ENCODE data around the gene PITPNB. TPM values are rescaled to one million over a fixed set of nuclear protein-coding genes. Genes with fewer than 3 reads are reported as not detected.
A peak's percentile ranks its signal among the peaks of the same experiment; 100 is the strongest.

Gene PITPNB
- total RNA-seq, 1 donor from 2014 or later: 148 TPM

DNA sequence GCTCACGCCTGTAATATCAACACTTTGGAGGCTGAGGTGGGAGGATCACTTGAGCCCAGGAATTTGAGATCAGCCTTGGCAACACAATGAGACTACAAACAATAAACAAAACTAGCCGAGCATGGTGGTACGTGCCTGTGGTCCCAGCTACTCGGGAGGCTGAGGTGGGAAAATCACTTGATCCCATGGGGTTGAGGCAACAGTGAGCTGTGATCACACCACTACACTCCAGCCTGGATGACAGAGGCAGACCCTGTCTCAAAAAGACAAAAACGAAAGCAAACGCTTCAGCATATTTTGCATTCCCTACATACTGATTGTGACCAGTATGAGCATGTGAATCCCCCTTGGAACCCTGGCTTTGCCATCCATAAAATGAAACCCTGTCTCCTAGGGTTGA, 83.6 kb downstream of the PITPNB start:
- peaks cover 17% of the 10 kb centered on the region for H3K4me1 Mint-ChIP-seq
- no peak overlapping the region for H3K27ac Mint-ChIP-seq
- H3K9me3 Mint-ChIP-seq: peaks cover 3% of the 10 kb centered on the region
- intact Hi-C loops (cut with micrococcal nuclease): no loop called here
- no peak for DNase-seq
- H3K4me3 Mint-ChIP-seq: no peak overlapping the region
- no peaks in the 10 kb centered on the region for H3K27me3 Mint-ChIP-seq
- H3K36me3 Mint-ChIP-seq (ENCODE audit: low read depth): peaks cover 13% of the 10 kb centered on the region

DNA sequence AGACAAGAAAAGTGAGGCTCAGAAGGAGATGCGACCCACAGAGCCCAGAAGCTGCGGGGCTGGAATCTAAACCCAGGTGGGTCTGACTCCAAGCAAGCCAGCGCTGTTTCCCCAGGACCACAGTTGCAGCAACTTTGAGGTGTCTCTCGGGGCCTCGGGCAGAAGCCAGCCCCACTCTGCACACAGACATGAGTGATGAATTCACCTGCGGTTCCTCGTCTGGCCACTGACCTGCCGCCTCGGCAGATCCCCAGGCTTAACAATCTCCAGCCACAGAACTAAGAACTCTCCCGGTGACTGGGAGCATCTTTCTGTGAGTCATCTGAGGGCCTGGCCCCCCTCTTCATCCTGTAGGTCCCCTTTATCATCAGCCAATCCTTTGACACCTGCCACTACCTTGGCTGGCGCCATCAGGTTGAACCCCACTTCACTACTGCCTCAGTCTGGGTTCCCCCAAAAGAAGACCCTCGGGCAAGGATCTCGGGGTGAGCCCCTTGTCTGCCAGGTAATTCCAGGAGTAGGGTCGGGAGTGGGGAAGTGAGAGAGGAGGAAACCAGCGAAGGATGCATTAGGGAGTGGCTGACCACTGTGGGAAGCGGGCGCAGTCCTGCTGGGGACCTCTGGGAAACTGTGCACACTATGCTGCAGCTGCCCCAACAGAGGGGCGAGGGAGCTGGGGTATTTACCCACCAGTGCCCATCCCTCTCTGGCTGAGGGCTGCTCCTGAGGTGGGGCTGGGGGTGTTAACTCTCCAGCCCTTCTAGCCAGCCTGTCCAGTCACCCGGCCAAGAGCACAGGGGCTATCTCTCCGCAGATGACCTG, 84.5 kb downstream of the PITPNB start:
- Mint-ChIP-seq H3K27ac (no peak overlapping the region), H3K4me1 (peaks cover 17% of the 10 kb centered on the region), H3K27me3 (no peaks in the 10 kb centered on the region), H3K36me3 (ENCODE audit: low read depth) (peaks cover 11% of the 10 kb centered on the region), H3K9me3 (peaks cover 3% of the 10 kb centered on the region), H3K4me3 (no peak overlapping the region)
- intact Hi-C loops (cut with micrococcal nuclease): no loop called here
- no peak for DNase-seq

DNA sequence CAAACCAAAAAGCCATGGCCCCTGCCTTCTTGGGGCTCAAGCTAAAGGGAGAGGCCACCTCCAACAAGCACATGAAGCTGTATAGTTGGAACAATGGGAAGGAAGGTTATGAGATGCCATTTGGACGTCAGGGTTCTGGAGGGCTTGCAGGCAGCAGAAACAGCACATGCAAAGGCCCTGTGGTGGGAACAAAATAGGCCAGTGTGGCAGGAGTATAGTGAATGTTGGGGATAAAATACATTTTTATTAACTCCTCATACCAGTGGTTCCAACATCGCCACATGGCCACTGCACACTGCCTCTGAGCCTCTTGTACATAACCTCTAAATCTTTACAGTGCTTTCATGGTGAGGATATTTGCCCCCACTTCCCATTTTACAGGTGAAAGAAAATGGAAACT, 85.3 kb downstream of the PITPNB start:
- Mint-ChIP-seq H3K4me3 (no peak overlapping the region), H3K4me1 (peaks cover 17% of the 10 kb centered on the region), H3K27ac (no peak overlapping the region), H3K27me3 (no peaks in the 10 kb centered on the region), H3K36me3 (ENCODE audit: low read depth) (peaks cover 10% of the 10 kb centered on the region), H3K9me3 (peaks cover 3% of the 10 kb centered on the region)
- DNase-seq: no peak
- intact Hi-C loops (cut with micrococcal nuclease): no loop called here

- Mint-ChIP-seq H3K9me3 (peaks cover 2% of the 10 kb centered on the region), H3K36me3 (ENCODE audit: low read depth) (peaks cover 5% of the 10 kb centered on the region), H3K27ac (no peak overlapping the region), H3K4me1 (peaks cover 17% of the 10 kb centered on the region), H3K27me3 (no peaks in the 10 kb centered on the region), H3K4me3 (peak overlapping the region; percentile 37)
- no peak for DNase-seq
- intact Hi-C loops (cut with micrococcal nuclease): no loop called here
Measured at GRCh38 chr22:27832606-27833005, 86.5 kb downstream of the PITPNB start.

DNA sequence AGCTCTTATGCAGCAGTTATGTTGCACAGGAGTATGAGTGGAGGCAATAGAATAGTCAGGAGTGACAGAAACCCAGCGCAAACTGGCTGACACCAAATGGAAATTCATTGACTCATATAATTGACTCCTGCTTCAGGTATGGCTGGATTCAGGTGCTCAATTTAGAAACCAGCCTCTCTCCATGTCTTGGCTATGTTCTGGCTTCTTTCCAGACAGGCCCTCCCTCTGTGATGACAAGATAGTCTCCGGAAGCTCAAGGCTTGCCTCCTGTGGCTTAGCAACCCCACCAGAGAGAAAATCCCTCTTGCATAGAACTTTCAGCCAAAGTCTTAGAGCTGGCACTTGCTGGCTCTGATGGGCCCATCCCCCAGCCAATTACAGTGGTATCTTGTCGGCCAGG, 89.4 kb downstream of the PITPNB start:
- Mint-ChIP-seq H3K9me3 (no peaks in the 10 kb centered on the region), H3K36me3 (ENCODE audit: low read depth) (no peaks in the 10 kb centered on the region), H3K4me1 (peaks cover 17% of the 10 kb centered on the region), H3K27ac (no peak overlapping the region), H3K27me3 (no peaks in the 10 kb centered on the region), H3K4me3 (no peak overlapping the region)
- intact Hi-C loops (cut with micrococcal nuclease): no loop called here
- no peak for DNase-seq

DNA sequence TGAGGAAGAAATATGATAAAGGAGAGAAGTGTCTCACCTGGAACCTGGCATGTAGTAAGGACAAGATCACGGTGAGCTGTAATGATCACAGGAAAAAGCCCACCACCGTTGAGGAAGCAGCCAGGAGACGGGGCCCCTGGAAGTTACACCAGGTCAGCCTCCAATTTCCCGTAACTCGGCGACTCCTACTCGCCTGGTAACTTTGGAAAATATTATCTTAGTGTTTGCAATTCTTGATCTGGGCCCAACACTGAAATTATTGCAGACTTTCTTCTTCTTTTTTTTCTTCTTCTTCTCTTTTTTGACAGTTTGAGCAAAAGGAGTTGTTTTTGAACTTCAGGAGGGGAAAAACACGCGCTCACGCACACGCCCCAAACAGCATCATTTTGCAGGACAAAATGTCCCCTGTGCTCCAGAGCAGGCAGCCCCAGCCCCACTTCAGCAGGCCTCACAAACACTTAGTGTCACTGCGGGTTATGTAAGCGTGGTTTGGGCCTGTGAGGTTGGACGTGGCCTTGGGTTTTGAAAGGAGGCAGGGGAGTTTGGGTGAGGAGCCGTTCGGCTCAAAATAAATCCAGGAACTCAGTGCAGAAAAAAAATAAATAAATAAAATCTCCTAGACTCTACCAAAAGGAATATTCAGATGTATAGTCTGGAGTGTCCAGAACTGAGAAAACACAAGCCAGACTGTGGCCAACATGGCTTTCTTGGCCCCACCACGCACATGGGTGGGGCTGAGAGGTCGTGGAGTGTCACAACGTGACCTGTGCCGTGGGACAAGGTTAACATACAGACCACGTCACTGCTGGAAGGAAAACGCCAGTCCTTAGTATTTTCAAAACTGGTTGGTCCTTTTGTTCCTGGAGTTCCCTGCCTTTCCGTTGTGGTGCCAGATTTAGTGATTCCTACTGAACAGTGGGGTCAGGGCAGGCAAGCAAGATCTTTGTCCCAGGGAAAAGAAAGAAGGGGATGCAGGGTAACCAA, 91.2 kb downstream of the PITPNB start:
- no peak for DNase-seq
- Mint-ChIP-seq H3K4me3 (no peak overlapping the region), H3K27ac (no peak overlapping the region), H3K4me1 (peaks cover 17% of the 10 kb centered on the region), H3K9me3 (no peaks in the 10 kb centered on the region), H3K27me3 (no peaks in the 10 kb centered on the region), H3K36me3 (ENCODE audit: low read depth) (no peaks in the 10 kb centered on the region)
- intact Hi-C loops (cut with micrococcal nuclease): no loop called here

- H3K27ac Mint-ChIP-seq: no peak overlapping the region
- H3K27me3 Mint-ChIP-seq: no peaks in the 10 kb centered on the region
- H3K4me1 Mint-ChIP-seq: no peaks in the 10 kb centered on the region
- no peaks in the 10 kb centered on the region for H3K36me3 Mint-ChIP-seq (ENCODE audit: low read depth)
- peak; percentile 67 for DNase-seq
- H3K4me3 Mint-ChIP-seq: no peak overlapping the region
- no peaks in the 10 kb centered on the region for H3K9me3 Mint-ChIP-seq
- intact Hi-C loops (cut with micrococcal nuclease): no loop called here
Measured at GRCh38 chr22:27825174-27825573, 93.9 kb downstream of the PITPNB start.

DNA sequence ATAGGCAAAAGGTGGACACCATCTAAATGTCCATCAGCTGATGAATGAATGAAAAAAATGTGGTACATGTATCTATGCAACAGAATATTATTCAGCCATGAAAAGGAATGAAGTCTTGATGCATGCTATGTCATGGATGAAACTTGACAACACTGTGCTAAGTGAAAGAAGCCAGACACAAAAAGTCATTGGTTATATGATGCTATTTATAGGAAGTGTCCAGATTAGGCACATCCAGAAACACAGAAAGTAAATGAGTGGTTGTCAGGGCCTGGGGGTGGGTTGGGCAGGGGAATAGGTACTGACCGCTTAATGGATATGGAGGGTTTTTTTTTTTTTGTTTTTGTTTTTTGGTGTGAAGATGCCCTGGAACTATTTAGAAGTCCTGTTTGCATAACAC, 95.8 kb downstream of the PITPNB start:
- intact Hi-C loops (cut with micrococcal nuclease): no loop called here
- no peak overlapping the region for H3K27ac Mint-ChIP-seq
- no peaks in the 10 kb centered on the region for H3K9me3 Mint-ChIP-seq
- H3K4me1 Mint-ChIP-seq: no peaks in the 10 kb centered on the region
- no peak overlapping the region for H3K4me3 Mint-ChIP-seq
- H3K36me3 Mint-ChIP-seq (ENCODE audit: low read depth): no peaks in the 10 kb centered on the region
- H3K27me3 Mint-ChIP-seq: no peaks in the 10 kb centered on the region
- no peak for DNase-seq

DNA sequence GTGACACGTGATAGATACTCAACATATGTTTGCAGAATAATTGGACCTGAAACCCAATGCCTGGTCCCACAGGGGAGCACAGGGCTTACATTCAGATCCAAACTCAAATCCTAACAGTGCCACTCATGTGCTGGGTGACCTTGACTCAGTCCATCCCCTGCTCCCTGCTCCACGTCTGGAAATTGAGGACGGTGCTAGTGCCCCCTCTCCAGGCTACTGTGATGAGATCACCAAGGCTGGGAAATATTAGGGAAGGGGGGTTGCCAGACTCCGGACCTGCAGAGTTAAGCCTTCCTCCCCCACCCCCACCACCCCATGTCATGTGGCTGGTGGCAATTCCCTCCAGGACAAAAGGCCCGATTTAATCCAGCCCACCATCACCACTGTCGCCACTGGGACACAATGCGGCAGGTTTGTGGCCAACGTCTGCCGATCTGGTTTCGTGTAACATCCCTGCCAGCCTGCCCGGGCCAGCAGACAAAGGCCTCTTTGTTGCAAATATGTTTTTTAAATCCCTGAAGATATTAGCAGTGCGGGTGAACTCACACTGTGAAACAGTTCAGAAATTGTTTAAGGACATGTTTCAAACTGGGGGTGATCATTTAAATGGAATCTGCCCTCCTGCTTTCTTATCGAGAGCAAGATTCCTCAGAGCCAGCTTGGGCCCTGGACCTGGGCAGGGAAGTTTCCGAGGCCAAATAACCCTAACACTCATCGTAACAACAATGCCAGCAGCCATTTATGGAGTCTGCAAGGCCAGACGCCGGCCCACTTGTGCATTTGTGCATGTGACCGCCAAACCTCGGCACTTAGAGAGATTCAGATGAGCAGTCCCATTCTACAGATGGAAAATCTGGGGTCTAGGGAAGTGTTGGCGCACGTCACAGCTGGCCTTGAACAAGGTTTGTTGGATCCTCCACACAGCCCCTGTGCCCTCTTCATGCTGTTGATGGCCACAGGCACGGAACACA, 97.9 kb downstream of the PITPNB start:
- Mint-ChIP-seq H3K4me1 (no peaks in the 10 kb centered on the region), H3K27ac (no peak overlapping the region), H3K9me3 (no peaks in the 10 kb centered on the region), H3K27me3 (no peaks in the 10 kb centered on the region), H3K36me3 (ENCODE audit: low read depth) (no peaks in the 10 kb centered on the region), H3K4me3 (no peak overlapping the region)
- intact Hi-C loops (cut with micrococcal nuclease): no loop called here
- no peak for DNase-seq

DNA sequence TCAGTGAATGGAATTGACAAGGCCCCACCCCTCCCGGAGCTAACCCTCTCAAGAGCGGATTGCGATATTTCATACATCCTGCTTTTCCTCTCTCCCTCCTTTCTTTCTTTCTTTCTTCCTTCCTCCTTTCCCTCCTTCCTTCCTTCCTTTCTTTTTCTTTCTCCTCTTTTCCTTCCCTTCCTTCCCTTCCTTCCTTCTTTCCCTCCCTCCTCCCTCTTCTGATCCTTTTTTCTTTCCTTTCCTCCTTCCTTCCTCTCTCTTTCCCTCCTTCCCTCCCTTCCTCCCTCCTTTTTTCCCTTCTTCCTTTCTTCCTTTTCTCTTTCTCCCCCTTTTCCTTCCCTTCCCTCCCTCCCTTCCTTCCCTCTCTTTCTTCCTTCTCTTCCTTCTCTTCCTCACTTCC, 102.5 kb downstream of the PITPNB start:
- no peaks in the 10 kb centered on the region for H3K9me3 Mint-ChIP-seq
- no peak overlapping the region for H3K4me3 Mint-ChIP-seq
- intact Hi-C loops (cut with micrococcal nuclease): no loop called here
- H3K4me1 Mint-ChIP-seq: no peaks in the 10 kb centered on the region
- no peak for DNase-seq
- H3K36me3 Mint-ChIP-seq (ENCODE audit: low read depth): no peaks in the 10 kb centered on the region
- H3K27ac Mint-ChIP-seq: no peak overlapping the region
- no peaks in the 10 kb centered on the region for H3K27me3 Mint-ChIP-seq

DNA sequence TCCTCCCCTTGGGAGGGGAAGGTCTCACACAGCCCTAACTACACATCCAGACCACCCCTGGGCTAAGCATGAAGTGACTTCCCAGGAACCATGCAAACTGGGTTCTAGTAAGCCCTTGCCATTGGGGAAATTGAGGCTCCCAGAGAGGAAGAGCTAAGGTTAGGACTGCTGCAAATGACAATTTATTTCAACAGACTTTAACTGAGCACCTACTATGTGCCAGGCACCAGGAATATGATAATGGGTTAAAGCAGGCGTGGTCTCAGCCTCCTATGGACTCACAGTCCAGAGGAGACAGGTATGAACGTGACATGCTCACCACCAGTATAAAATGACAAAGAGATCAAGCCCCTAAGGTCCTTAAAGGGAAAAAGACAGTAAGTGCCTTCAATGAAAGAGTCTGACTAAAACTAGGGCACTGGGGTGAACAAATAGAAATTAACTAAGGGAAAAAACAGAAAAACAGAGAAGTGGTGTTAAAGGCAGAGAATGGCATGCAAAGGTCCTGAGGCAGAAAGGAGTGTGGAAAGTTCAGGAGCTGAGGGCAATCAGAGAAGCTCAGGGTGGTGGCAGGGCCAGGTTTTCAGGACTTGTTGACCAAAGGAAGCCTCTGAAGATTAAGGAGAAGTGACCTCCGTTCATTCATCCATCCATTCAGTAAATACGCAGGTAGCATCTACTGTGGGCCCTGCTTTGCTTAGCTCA, 103.1 kb downstream of the PITPNB start:
- no peaks in the 10 kb centered on the region for H3K36me3 Mint-ChIP-seq (ENCODE audit: low read depth)
- H3K4me3 Mint-ChIP-seq: no peak overlapping the region

DNA sequence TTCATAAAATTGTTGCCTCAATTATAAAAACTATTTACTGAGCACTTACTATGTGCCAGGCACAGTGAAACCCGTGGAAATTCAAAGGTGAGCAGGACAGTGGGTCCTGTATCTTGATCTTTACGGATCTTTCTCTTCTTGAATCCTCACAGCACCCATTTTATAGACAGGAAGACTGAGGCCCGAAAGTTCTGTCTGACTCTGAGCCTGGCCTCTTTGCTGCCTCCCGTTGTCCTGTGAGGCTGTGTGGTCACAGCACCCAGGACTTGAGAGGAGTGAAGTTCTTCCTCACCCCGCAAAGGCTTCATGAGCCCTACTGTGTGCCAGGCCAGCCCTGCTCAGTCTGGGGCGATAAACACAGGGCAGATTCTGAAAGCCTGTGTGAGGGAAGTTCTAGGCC, 104.1 kb downstream of the PITPNB start:
- no peaks in the 10 kb centered on the region for H3K4me1 Mint-ChIP-seq
- H3K27me3 Mint-ChIP-seq: no peaks in the 10 kb centered on the region
- H3K9me3 Mint-ChIP-seq: no peaks in the 10 kb centered on the region
- intact Hi-C loops (cut with micrococcal nuclease): no loop called here
- no peak overlapping the region for H3K4me3 Mint-ChIP-seq
- DNase-seq: no peak
- H3K36me3 Mint-ChIP-seq (ENCODE audit: low read depth): no peaks in the 10 kb centered on the region
- H3K27ac Mint-ChIP-seq: no peak overlapping the region

More for the DNA sequence above, 103.1 kb downstream of the PITPNB start:
- intact Hi-C loops (cut with micrococcal nuclease): no loop called here
- Mint-ChIP-seq H3K4me1 (no peaks in the 10 kb centered on the region), H3K27me3 (no peaks in the 10 kb centered on the region), H3K9me3 (no peaks in the 10 kb centered on the region), H3K27ac (no peak overlapping the region)
- no peak for DNase-seq

- H3K4me1 Mint-ChIP-seq: no peaks in the 10 kb centered on the region
- no peak overlapping the region for H3K4me3 Mint-ChIP-seq
- intact Hi-C loops (cut with micrococcal nuclease): no loop called here
- peaks cover 5% of the 10 kb centered on the region for H3K27me3 Mint-ChIP-seq
- H3K36me3 Mint-ChIP-seq (ENCODE audit: low read depth): no peaks in the 10 kb centered on the region
- no peak for DNase-seq
- H3K27ac Mint-ChIP-seq: no peak overlapping the region
- no peaks in the 10 kb centered on the region for H3K9me3 Mint-ChIP-seq
Measured at GRCh38 chr22:27811778-27812177, 107.3 kb downstream of the PITPNB start.

Measured in activated CD4-positive, alpha-beta T cell treated with anti-CD3 and anti-CD28 coated beads, Interleukin-2, amount 10 ng/mL, durations not matched to agents 24 days and 14 days (primary cell).